ENCODE results near the gene UBE2H.
A peak's percentile ranks its signal among the peaks of the same experiment; 100 is the strongest.
"Not testable (repeated sequence)": the region's sequence is repeated elsewhere in the genome, so short reads cannot be mapped to it uniquely, and the experiment has no call there.

UBE2H gene

DNA sequence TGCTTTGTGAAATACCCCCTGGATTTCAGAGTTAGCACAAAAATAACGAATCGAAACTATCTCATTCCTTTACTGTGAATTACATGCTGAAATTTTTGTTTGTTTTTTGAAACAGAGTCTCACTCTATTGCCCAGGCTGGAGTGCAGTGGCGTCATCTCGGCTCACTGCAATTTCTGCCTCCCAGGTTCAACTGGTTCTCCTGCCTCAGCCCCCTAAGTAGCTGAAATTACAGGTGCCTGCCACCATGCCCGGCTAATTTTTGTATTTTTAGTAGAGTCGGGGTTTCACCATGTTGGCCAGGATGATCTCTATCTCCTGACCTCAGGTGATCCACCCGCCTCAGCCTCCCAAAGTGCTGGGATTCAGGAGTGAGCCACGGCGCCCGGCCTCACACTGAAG lies 125.9 kb downstream of the UBE2H start:
- H3K27ac ChIP-seq (ENCODE audit: insufficient read depth, low read depth, low read length, poor library complexity, severe bottlenecking); H3K9me3 ChIP-seq (ENCODE audit: control insufficient read depth, low read length); H3K36me3 ChIP-seq (ENCODE audit: control insufficient read depth, insufficient read depth, low read length); H3K4me3 ChIP-seq (ENCODE audit: insufficient read depth, low read depth, low read length); H3K4me1 ChIP-seq (ENCODE audit: control insufficient read depth, insufficient read depth, low read length); H3K27me3 ChIP-seq (ENCODE audit: control insufficient read depth, insufficient read depth, low read length, poor library complexity, severe bottlenecking): not testable (repeated sequence)
- WGBS, 2 experiments, result 80 to 87% methylated on average over 7 to 10 of the region's 10 CpGs

- Histone ChIP-seq H3K4me3 (ENCODE audit: insufficient read depth, low read depth, low read length) (peak overlapping the region; percentile 45), H3K27ac (ENCODE audit: insufficient read depth, low read depth, low read length, poor library complexity, severe bottlenecking) (peak overlapping the region; percentile 9), H3K36me3 (ENCODE audit: control insufficient read depth, insufficient read depth, low read length) (no peaks in the 10 kb centered on the region), H3K27me3 (ENCODE audit: control insufficient read depth, insufficient read depth, low read length, poor library complexity, severe bottlenecking) (no peaks in the 10 kb centered on the region), H3K9me3 (ENCODE audit: control insufficient read depth, low read length) (no peaks in the 10 kb centered on the region), H3K4me1 (ENCODE audit: control insufficient read depth, insufficient read depth, low read length) (peaks cover 6% of the 10 kb centered on the region)
- WGBS, 2 experiments, result 0% methylated on average over 50 to 52 of the region's 52 CpGs
Observed at GRCh38 chr7:129825209-129825970, 127.4 kb downstream of the UBE2H start.

- Histone ChIP-seq H3K27me3 (ENCODE audit: control insufficient read depth, insufficient read depth, low read length, poor library complexity, severe bottlenecking) (no peaks in the 10 kb centered on the region), H3K9me3 (ENCODE audit: control insufficient read depth, low read length) (no peaks in the 10 kb centered on the region), H3K4me3 (ENCODE audit: insufficient read depth, low read depth, low read length) (peak overlapping the region; percentile 45), H3K36me3 (ENCODE audit: control insufficient read depth, insufficient read depth, low read length) (no peaks in the 10 kb centered on the region), H3K4me1 (ENCODE audit: control insufficient read depth, insufficient read depth, low read length) (peaks cover 5% of the 10 kb centered on the region), H3K27ac (ENCODE audit: insufficient read depth, low read depth, low read length, poor library complexity, severe bottlenecking) (peak overlapping the region; percentile 9)
- WGBS, 2 experiments, result 24 to 26% methylated on average over 27 to 28 of the region's 28 CpGs
Observed at GRCh38 chr7:129824291-129825208, 128.2 kb downstream of the UBE2H start.

DNA sequence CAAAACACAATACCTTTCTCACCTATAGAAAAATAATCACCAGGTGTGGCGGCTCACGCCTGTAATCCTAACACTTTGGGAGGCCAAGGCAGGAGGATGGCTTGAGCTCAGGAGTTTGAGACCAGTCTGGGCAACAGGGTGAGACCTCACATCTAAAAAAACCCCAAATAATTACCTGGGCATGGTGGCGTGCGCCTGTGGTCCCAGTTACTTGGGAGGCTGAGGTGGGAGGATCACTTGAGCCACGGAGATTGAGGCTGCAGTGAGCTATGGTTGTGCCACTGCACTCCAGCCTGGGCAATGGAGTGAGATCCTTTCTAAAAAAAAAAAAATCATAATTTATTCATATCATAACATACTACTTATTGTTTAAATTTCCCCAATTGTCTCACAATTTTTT lies 129.6 kb downstream of the UBE2H start:
- H3K4me1 ChIP-seq (ENCODE audit: control insufficient read depth, insufficient read depth, low read length); H3K27ac ChIP-seq (ENCODE audit: insufficient read depth, low read depth, low read length, poor library complexity, severe bottlenecking); H3K36me3 ChIP-seq (ENCODE audit: control insufficient read depth, insufficient read depth, low read length); H3K27me3 ChIP-seq (ENCODE audit: control insufficient read depth, insufficient read depth, low read length, poor library complexity, severe bottlenecking); H3K4me3 ChIP-seq (ENCODE audit: insufficient read depth, low read depth, low read length); H3K9me3 ChIP-seq (ENCODE audit: control insufficient read depth, low read length): not testable (repeated sequence)
- WGBS, 2 experiments, result 90 to 98% methylated on average over 5 of the region's 5 CpGs

DNA sequence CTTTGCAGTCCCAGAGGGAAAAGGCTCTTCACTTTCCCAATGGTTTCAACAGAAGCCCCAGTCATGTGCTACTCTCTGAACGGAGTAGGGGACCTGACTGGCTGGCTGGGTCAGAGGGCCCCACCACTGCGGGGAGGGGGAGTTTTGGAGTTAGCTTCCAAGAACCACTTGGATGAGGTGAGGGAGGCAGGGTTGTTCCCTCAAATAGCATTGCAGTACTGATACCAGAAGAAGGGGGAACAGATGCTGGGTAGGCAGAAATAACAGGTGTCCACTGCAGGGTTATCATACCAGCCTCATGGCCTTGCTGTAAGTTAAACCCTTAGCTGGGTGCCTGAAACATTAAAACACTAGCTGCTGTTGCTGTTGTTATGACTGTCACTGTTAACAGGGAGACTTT lies 131.3 kb downstream of the UBE2H start:
- Histone ChIP-seq H3K9me3 (ENCODE audit: control insufficient read depth, low read length) (no peaks in the 10 kb centered on the region), H3K36me3 (ENCODE audit: control insufficient read depth, insufficient read depth, low read length) (no peaks in the 10 kb centered on the region), H3K4me3 (ENCODE audit: insufficient read depth, low read depth, low read length) (no peak overlapping the region), H3K27me3 (ENCODE audit: control insufficient read depth, insufficient read depth, low read length, poor library complexity, severe bottlenecking) (no peaks in the 10 kb centered on the region), H3K4me1 (ENCODE audit: control insufficient read depth, insufficient read depth, low read length) (no peaks in the 10 kb centered on the region), H3K27ac (ENCODE audit: insufficient read depth, low read depth, low read length, poor library complexity, severe bottlenecking) (no peak overlapping the region)
- WGBS, 2 experiments, result 80 to 94% methylated on average over 2 of the region's 2 CpGs

GRCh38 chr7:129816742-129817141 lies 136.0 kb downstream of the UBE2H start:
- no peaks in the 10 kb centered on the region for H3K36me3 ChIP-seq (ENCODE audit: control insufficient read depth, insufficient read depth, low read length)
- no peaks in the 10 kb centered on the region for H3K4me1 ChIP-seq (ENCODE audit: control insufficient read depth, insufficient read depth, low read length)
- H3K9me3 ChIP-seq (ENCODE audit: control insufficient read depth, low read length), result no peaks in the 10 kb centered on the region
- no peak overlapping the region for H3K27ac ChIP-seq (ENCODE audit: insufficient read depth, low read depth, low read length, poor library complexity, severe bottlenecking)
- 94 to 100% methylated on average over 3 of the region's 3 CpGs for WGBS, 2 experiments
- H3K4me3 ChIP-seq (ENCODE audit: insufficient read depth, low read depth, low read length), result no peak overlapping the region
- no peaks in the 10 kb centered on the region for H3K27me3 ChIP-seq (ENCODE audit: control insufficient read depth, insufficient read depth, low read length, poor library complexity, severe bottlenecking)

GRCh38 chr7:129807863-129808262 lies 144.9 kb downstream of the UBE2H start:
- Histone ChIP-seq H3K36me3 (ENCODE audit: control insufficient read depth, insufficient read depth, low read length) (no peaks in the 10 kb centered on the region), H3K27me3 (ENCODE audit: control insufficient read depth, insufficient read depth, low read length, poor library complexity, severe bottlenecking) (no peaks in the 10 kb centered on the region), H3K27ac (ENCODE audit: insufficient read depth, low read depth, low read length, poor library complexity, severe bottlenecking) (no peak overlapping the region), H3K4me3 (ENCODE audit: insufficient read depth, low read depth, low read length) (no peak overlapping the region), H3K9me3 (ENCODE audit: control insufficient read depth, low read length) (no peaks in the 10 kb centered on the region), H3K4me1 (ENCODE audit: control insufficient read depth, insufficient read depth, low read length) (peaks cover 10% of the 10 kb centered on the region)
- WGBS, 2 experiments, result 91 to 93% methylated on average over 3 of the region's 3 CpGs

DNA sequence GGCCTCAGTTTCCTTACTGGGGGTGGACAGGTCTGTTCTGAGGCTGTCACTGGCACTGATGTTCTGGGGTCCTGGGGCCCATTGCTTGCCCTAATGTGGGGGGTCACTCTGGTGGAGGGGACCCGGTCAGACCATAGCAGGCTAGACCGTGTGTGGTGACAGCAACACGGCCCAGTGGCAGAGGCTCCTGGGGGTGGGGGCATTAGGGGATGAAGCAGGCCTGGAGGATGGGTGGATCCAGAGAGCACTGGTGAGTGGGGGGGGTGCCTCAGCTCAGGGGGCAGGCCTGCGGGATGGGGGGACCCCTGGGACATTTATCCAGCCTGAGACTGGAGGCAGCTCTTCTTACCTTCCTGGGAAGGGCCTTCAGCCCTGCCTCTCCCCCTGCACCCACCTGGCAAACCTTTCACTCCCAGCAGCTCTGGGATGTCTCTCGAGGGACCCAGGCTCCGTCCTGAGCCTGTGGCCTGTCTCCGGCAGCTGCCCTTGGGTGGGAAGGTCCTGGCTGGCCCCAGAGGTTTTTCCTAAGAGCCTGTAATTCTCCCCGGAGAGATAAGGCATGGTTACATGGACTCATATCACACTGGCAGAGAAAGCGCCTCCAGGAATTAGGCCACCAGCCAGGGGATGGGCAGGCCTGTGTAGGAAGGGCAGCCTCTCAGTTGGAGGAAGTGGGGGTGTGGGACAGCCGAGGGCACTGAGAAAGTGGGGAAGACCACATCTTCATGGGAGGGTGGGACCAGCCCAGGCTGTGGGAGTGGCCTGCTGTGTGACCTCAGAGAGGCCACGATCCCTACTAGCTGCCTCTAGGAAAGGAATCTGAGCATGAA lies 147.7 kb downstream of the UBE2H start:
- H3K36me3 ChIP-seq (ENCODE audit: control insufficient read depth, insufficient read depth, low read length), result no peaks in the 10 kb centered on the region
- 86 to 91% methylated on average over 11 of the region's 11 CpGs for WGBS, 2 experiments

GRCh38 chr7:129804111-129804889 lies 148.5 kb downstream of the UBE2H start:
- H3K27me3 ChIP-seq (ENCODE audit: control insufficient read depth, insufficient read depth, low read length, poor library complexity, severe bottlenecking), result no peaks in the 10 kb centered on the region
- no peaks in the 10 kb centered on the region for H3K9me3 ChIP-seq (ENCODE audit: control insufficient read depth, low read length)
- no peak overlapping the region for H3K4me3 ChIP-seq (ENCODE audit: insufficient read depth, low read depth, low read length)
- no peak overlapping the region for H3K27ac ChIP-seq (ENCODE audit: insufficient read depth, low read depth, low read length, poor library complexity, severe bottlenecking)
- H3K36me3 ChIP-seq (ENCODE audit: control insufficient read depth, insufficient read depth, low read length), result no peaks in the 10 kb centered on the region
- 88 to 89% methylated on average over 22 of the region's 22 CpGs for WGBS, 2 experiments
- H3K4me1 ChIP-seq (ENCODE audit: control insufficient read depth, insufficient read depth, low read length), result peaks cover 10% of the 10 kb centered on the region

More for the DNA sequence above, 147.7 kb downstream of the UBE2H start:
- no peak overlapping the region for H3K4me3 ChIP-seq (ENCODE audit: insufficient read depth, low read depth, low read length)
- H3K4me1 ChIP-seq (ENCODE audit: control insufficient read depth, insufficient read depth, low read length), result peaks cover 10% of the 10 kb centered on the region
- H3K27ac ChIP-seq (ENCODE audit: insufficient read depth, low read depth, low read length, poor library complexity, severe bottlenecking), result no peak overlapping the region
- no peaks in the 10 kb centered on the region for H3K9me3 ChIP-seq (ENCODE audit: control insufficient read depth, low read length)
- H3K27me3 ChIP-seq (ENCODE audit: control insufficient read depth, insufficient read depth, low read length, poor library complexity, severe bottlenecking), result no peaks in the 10 kb centered on the region

All from ectodermal cell (in vitro differentiated cells).